Measurements from ENCODE around the gene ZNF772. TPM values are rescaled to one million over a fixed set of nuclear protein-coding genes. Genes with fewer than 3 reads are reported as not detected.

The ZNF772 gene
- total and polyA plus RNA-seq, 8 donors: 1.3 to 8.9 (median 3.8) TPM

DNA sequence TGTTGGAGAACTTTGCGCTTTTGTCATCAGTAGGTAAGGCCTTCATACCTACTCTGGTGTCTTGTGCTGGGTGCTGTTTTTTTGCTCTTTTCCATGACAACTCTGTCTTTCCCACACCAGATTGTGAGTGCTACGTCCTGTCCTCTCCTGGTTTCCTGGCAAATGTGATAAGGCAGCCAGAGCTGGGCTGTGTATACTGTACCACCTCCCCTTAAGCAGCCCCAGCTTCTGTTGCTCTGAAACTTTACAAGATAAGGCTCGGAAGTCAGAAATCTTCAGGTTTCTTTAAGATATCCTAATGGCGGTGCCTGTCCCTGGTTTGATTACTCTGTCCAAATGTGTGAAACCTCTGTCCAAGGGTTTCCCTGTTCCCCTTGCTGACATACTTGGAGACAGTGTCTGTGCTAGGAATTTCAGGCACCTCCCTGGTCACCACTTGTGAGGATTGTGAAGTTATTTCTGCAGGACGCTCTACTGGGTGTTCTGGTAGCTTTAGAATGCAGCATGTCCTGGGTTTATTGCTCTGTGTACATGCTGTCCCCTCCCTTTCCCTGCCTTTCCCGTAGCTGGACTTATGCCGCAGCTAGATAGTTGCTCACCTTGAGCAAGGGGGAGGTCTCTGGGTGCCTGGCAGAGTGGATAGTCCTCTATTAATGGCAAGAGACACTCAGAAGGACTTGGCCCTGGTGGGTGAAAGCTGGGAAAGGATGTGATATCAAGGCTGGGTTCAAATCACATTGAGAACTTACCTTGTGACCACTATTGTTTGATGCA, 35.2 kb downstream of the ZNF772 start:
- TF ChIP-seq, protein P1, sequence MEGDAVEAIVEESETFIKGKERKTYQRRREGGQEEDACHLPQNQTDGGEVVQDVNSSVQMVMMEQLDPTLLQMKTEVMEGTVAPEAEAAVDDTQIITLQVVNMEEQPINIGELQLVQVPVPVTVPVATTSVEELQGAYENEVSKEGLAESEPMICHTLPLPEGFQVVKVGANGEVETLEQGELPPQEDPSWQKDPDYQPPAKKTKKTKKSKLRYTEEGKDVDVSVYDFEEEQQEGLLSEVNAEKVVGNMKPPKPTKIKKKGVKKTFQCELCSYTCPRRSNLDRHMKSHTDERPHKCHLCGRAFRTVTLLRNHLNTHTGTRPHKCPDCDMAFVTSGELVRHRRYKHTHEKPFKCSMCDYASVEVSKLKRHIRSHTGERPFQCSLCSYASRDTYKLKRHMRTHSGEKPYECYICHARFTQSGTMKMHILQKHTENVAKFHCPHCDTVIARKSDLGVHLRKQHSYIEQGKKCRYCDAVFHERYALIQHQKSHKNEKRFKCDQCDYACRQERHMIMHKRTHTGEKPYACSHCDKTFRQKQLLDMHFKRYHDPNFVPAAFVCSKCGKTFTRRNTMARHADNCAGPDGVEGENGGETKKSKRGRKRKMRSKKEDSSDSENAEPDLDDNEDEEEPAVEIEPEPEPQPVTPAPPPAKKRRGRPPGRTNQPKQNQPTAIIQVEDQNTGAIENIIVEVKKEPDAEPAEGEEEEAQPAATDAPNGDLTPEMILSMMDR (IDR thresholded peaks at IDR 0.05): no peak
- no peak overlapping the region for H3K27ac ChIP-seq
- ATAC-seq (no peak), DNase-seq (no peak), FAIRE-seq (no peak)
- no peaks in the 10 kb centered on the region for H3K4me1 ChIP-seq
- H3K4me3 ChIP-seq: no peak overlapping the region
- WGBS, 2 donors: 82% methylated on average over 7 of the region's 7 CpGs
- no peaks in the 10 kb centered on the region for H3K27me3 ChIP-seq
- H3K36me3 ChIP-seq: peaks cover 0 to 10% (median 0%) of the 10 kb centered on the region in 3 donors
- no peaks in the 10 kb centered on the region for H3K9me3 ChIP-seq
- intact Hi-C loops (cut with DNase I): no loop called here

DNA sequence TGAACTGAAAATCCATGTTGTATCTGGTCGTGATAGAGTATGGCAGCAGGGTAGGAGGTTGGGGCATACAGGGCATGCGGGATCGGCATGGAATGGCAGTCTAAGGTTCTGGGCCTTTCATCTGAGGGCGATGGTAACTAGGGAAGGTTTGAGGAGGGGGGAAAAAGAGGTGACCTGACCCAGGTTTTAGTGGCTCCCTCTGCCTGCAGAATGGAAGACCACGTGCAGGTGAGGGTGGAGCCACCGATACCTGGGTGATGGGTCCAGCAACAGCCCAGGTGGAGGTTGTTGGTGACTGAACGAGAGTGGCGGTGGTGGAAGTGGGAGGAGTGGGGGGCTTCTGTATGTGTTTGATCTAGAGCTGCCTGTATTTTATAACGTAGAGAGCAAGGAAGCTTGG, 38.4 kb downstream of the ZNF772 start:
- no peak overlapping the region for H3K27ac ChIP-seq
- TF ChIP-seq, protein P1 (IDR thresholded peaks at IDR 0.05): no peak
- H3K4me3 ChIP-seq: no peak overlapping the region
- H3K4me1 ChIP-seq: peaks cover 0 to 4% (median 0%) of the 10 kb centered on the region in 3 donors
- no peak for FAIRE-seq
- DNase-seq: no peak
- 87 to 89% methylated on average over 9 of the region's 9 CpGs for WGBS, 2 donors
- intact Hi-C loops (cut with DNase I): no loop called here
- ATAC-seq: no peak
- no peaks in the 10 kb centered on the region for H3K27me3 ChIP-seq
- H3K9me3 ChIP-seq: no peaks in the 10 kb centered on the region
- H3K36me3 ChIP-seq: peaks cover 0 to 7% (median 0%) of the 10 kb centered on the region in 3 donors

DNA sequence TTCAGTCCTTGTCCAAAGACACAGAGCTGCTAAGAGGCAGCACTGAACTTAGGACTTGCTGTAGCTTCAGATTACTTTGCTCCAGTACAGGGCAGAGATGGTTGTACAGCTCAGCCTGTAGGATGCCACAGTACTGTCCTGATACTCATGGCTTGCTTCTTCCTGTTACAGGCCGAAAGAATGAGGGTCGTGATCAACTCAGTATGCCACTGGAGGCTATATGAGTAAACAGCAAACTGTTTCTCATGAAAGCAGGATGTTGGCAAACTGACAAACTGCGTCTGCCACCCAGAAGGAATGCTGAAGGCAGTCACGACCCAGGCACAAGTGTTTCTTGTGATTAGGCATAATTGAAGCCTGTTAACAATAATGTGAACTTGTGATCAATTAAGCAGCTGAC, 39.4 kb downstream of the ZNF772 start:
- H3K27ac ChIP-seq: no peak overlapping the region
- 78 to 85% methylated on average over 4 of the region's 4 CpGs for WGBS, 2 donors
- no peaks in the 10 kb centered on the region for H3K27me3 ChIP-seq
- intact Hi-C loops (cut with DNase I): no loop called here
- H3K36me3 ChIP-seq: no peaks in the 10 kb centered on the region
- peaks cover 0 to 4% (median 0%) of the 10 kb centered on the region in 3 donors for H3K4me1 ChIP-seq
- no peak for DNase-seq
- no peaks in the 10 kb centered on the region for H3K9me3 ChIP-seq
- ATAC-seq: no peak
- H3K4me3 ChIP-seq: no peak overlapping the region
- TF ChIP-seq, protein P1 (IDR thresholded peaks at IDR 0.05): no peak
- no peak for FAIRE-seq

DNA sequence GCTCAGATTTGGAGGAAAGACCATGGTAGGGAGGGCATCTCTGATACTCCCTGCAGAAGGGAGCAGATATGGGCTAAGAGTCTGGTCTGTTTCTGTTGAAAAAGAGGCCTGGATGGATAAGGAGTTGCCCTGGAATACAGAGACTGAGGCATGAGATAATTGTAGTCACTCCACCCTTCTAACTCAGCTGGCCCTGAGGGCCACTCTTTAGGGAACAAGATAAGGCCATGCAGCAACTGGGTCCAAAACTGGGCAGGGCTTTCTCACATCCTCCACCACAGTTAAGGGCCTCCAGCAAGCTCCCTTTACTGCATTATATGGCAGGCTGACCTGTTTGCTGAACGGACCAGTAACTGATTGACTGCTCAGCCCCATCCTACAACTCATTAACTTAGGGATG, 40.9 kb downstream of the ZNF772 start:
- no peaks in the 10 kb centered on the region for H3K9me3 ChIP-seq
- peaks cover 0 to 4% (median 0%) of the 10 kb centered on the region in 3 donors for H3K4me1 ChIP-seq
- intact Hi-C loops (cut with DNase I): no loop called here
- ATAC-seq (no peak), FAIRE-seq (no peak), DNase-seq (no peak)
- H3K27ac ChIP-seq: no peak overlapping the region
- TF ChIP-seq, protein P1 (IDR thresholded peaks at IDR 0.05): no peak
- H3K4me3 ChIP-seq: peak overlapping the region in 1 of 4 donors; percentile 94
- WGBS, 2 donors: 50 to 62% methylated on average over 1 of the region's 1 CpG
- no peaks in the 10 kb centered on the region for H3K36me3 ChIP-seq
- no peaks in the 10 kb centered on the region for H3K27me3 ChIP-seq

Measured in pancreas (tissue), 10 donors.